ENCODE measurements around the gene GABRG3.

The GABRG3 gene

DNA sequence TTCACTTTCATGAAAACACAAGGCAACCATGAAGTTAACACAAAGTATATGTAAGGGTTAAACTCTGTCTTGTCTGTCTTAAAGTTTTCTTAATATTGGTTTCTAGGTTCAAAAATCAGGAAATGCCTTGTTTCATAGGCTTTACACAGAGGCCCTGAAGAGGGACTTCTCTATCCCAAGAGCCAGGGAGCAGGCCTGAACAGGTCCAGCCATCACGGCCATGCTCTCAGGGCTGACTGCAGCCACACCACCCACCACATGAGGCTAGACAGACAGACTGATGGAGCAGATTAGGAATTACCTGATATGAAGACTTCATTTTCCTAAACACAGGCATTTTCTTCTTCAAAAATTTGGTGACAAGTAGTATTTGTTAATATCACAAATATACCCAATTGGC lies 502.9 kb downstream of the GABRG3 start:
- DNase-seq (ENCODE audit: low read depth): no peak

DNA sequence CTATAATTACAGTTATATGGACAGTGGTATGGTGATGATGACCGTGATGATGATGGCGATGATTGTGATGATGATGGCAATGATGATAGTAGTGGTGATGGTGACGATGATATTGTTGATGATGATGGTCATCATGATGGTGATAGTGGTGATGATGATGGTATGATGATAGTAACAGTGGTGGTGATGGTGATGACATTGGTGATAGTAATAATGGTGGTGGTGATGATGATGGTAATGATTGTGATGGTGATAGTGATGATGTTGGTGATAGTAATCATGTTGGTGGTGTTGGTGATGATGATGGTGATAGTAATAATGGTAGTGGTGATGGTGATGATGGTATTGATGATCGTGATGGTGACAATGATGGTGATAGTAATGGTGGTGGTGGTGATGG lies 504.4 kb downstream of the GABRG3 start:
- DNase-seq (ENCODE audit: low read depth): no peak

DNA sequence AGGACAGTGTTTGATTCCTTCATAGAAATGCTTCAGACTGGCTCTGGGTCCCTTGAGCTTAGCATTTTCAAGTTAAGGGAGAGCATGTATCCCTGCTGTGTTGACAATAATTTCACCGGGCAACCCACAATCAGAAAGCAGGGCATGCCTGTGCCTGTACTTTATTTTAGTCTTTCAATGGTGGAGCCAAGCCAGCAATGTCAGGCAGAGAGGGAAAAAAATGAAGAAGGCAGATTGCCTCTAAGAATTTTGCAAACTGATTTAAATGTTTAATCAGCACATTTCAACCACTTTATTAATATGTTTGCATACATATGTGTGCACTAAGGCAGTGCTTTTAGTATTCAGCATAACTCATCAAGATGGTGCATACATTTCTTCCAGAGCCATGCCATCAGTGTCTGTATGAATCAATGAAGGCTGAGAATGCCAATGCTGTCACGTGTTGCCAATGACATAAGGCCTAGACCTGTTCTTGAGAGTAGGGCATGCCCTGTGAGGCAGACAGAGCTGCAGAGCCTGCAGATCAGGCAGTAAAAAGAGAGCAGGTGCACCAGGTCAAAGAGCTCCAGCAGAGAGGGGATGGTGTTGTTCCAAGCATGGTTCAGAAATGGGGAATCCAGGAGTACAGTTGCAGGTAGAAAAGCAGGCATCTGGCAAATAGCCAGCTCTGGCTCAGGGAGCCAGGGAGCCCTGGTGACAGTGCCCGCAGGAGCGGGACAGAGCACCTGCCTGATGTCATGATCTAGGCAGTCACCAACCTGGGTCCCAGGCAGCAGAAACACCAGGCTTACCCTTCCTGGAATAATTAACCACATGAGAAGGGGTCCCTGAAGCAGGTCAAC lies 508.5 kb downstream of the GABRG3 start:
- DNase-seq (ENCODE audit: low read depth): no peak

DNA sequence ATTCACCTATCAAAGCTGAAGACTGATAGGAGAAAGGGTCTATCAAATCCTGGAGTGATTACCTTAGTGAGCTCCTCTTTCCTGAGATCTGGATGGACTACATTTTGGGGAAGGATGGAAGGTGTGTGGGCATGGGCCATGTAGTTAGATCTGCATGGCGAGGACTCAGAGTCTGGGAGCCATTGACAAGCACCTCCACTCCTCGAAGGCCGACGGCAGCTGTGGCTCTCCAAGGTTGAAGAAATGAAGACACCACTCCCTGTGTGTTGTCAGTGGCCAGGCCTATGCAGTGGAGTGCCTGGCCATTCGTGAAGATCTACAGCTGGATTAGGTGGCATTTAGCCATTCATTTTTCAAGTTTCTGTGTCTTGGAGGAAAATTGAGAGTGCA lies 509.2 kb downstream of the GABRG3 start:
- no peak for DNase-seq (ENCODE audit: low read depth)

DNA sequence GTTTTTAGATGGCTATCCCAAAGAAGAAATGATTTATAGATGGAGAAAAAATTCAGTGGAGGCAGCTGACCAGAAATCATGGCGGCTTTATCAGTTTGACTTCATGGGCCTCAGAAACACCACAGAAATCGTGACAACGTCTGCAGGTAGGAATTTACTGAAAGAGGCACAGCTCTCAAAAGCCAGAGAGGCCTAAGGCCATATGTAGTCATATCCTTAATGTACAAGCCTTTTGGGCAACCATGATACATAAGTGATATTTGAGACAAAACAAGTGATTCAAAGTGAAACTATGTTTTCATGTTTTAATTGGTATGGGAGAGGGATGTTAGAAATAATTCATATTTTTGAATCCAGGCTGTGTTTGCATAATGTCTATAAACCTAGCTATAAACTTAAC lies 509.7 kb downstream of the GABRG3 start:
- no peak for DNase-seq (ENCODE audit: low read depth)

DNA sequence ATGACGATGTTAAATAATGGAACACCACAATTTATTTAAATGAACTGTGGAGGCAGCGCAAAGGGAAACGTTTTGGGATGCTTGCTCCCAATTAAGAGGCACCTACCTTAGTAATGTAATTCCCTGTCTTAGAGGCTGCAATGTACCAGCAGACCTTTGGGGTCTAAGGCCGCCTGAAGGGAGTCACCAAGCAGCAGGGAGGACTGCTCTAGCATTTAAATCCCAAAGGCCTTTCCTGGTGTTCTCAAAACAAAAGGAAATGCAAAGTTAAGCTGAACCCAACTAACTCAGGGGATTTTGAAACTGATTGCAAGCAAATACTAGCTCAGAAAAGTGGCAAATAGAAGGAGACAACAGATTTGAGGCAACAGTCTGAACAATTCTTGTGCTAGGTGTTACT lies 510.8 kb downstream of the GABRG3 start:
- DNase-seq (ENCODE audit: low read depth): no peak

DNA sequence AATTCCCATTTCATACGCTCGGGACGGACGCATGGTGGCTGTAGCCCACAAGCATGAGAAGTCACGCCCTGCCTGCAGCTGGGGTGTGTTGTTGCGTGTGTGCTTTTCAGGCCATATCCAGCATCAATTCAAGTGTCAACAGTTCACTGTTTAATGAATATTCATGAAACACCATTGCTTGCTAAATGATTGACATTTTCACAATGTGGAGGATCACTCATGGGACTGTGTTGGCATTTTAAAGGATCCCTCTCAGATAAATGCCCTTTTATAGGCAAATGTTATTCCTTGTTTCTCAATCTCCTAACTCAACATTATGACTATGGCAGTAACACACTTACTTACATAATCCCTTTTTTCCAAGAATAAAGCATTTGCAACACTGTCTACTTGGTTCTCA lies 511.3 kb downstream of the GABRG3 start:
- DNase-seq (ENCODE audit: low read depth): no peak

DNA sequence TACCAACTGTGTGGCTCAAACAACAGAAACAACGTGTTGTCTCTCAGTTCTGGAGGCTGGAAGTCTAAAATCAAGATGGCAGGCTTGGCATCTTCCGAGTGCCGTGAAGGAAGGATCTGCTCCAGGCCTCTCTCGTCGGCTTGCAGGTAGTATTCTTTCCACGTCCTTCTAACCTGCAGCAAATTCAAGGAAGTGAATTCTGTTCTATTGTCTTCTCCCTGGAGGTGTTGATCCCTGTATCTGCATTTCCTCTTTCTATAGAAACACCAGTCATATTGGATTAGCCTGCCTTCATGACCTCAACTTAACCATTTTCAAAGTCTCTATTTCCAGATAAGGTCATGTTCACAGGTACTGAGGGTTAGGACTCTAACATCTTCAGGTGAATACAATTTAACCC lies 512.1 kb downstream of the GABRG3 start:
- DNase-seq (ENCODE audit: low read depth): no peak

DNA sequence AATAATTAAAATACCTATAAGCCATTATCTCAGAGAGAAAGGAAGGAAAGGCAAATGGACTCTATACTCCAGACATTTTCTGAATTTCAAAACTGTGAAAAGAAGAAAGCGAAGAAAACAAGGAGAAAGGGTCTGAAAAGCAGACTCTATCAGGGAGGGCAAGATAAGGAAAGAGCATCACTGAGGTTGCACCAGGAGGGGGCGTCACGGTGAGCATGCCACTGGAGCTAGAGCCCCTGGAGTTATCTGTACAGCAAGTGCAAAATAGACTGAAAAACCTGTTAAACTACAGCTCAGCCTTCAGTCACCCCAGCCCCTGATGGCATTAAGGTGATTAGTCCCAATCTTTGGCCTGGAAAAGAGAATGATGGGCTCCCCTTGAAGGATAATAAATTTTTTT lies 514.3 kb downstream of the GABRG3 start:
- DNase-seq (ENCODE audit: low read depth): no peak

DNA sequence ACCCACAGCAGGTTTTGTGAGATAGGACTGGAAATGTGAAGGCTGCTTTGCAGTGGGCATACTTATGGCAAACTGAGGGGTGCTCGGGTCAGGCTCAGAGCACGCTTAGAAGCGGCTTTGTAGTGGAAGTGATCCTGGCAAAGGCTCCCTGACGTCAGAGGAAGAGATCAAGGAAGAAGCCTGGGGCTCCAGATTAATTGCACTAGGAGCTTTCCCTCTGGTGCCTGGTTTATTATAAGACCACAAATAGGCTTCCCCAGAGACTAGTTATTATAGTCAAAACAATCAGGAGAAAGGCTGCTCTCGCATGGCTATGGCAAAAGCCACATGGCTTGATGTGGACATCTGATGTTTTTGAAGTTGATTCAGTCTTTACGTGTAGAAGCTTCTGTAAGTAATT lies 515.1 kb downstream of the GABRG3 start:
- DNase-seq (ENCODE audit: low read depth): no peak

DNA sequence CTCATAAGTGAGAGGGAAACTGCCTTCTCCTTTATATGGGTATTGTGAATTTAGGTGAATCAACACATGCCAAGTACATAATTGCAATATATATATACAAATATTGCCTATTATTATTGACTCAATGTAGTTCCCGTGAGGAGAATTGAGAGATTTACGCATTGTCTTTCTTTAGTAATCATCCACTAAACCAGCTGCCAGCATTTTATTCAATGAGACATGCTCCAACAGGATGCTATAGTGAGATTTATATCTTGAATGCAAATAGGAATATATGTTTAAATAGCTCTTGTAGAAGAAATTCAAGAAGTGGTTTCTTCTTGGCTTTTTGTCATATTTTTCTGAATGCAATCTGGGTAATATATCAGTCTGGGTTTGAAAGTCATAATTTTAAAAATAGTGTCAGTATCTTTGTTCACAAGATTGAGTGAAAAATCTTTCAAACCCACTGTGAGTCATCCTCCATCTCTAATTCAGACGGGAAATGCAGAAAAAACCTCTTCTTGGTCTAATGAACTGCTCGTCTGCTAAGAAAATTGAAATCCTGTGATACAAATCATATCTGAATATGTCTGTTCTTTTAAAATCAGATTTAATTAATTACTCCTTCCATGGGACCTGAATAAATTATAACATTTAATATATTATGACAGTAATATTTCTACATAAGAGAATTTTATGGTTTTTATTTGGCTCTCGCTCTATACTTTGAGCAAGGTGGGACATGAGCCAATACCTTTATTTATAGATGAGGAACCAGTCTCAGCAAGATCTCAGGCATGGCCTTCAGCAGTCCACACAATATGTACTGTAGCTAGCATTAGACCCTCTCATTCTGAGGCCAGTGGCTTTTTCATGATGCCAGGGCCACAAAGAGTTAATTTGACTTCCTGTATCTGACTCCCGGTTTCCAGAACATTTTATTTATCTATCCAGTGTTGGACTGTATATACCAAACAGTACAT lies 516.0 kb downstream of the GABRG3 start:
- DNase-seq (ENCODE audit: low read depth): no peak

DNA sequence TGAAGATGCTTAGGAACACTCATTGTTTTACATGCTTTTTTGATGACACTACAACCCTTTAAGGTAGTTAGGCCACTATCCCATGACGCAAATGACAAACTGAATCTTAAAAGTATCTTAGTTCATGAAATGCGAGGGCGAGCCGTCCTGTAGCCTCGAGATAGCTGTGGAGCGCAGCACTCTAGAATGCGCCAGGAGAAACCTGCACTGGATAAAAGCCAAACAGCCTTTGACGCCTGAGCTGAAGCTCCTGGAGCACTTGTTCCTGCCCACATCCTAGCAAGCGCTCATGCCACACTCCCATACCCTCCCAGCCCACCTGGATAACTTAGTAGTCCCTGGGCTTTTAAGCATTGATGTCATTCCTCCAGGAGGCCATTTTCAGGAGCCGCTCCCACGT lies 516.9 kb downstream of the GABRG3 start:
- no peak for DNase-seq (ENCODE audit: low read depth)

DNA sequence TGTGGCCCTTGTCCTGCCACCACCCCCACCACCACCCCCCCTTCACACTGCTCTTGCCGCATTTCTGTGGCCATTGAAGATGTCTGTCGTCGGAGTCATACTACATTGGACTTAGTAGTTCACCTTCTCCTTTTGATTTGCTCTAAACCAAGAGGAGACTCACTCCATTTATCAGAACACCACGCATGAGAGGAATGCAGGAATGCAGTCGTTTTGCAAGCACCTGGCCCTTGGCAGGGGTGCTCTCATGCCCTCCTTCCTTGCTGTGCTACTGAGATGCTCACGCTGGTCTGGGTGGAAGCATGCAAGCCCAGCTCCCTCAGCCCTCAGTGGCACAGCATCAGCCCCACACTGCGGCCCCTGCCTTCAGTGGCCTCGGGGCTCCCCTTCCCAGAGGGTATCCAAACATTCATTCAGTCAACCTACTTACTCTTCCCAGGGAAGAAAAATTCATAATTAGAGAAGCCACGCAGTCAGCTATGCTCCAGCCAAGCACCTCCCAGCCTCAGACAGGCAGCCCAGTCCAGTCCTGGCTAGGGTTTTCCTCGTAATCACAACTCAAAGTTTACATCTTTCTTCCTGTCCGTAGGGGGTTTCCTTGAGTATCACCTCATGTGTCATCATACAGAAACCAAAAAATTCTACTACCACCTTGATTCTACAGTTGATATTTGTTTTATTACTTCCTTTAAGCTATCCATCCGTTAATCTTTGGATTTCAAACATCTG lies 520.0 kb downstream of the GABRG3 start:
- DNase-seq (ENCODE audit: low read depth): no peak

DNA sequence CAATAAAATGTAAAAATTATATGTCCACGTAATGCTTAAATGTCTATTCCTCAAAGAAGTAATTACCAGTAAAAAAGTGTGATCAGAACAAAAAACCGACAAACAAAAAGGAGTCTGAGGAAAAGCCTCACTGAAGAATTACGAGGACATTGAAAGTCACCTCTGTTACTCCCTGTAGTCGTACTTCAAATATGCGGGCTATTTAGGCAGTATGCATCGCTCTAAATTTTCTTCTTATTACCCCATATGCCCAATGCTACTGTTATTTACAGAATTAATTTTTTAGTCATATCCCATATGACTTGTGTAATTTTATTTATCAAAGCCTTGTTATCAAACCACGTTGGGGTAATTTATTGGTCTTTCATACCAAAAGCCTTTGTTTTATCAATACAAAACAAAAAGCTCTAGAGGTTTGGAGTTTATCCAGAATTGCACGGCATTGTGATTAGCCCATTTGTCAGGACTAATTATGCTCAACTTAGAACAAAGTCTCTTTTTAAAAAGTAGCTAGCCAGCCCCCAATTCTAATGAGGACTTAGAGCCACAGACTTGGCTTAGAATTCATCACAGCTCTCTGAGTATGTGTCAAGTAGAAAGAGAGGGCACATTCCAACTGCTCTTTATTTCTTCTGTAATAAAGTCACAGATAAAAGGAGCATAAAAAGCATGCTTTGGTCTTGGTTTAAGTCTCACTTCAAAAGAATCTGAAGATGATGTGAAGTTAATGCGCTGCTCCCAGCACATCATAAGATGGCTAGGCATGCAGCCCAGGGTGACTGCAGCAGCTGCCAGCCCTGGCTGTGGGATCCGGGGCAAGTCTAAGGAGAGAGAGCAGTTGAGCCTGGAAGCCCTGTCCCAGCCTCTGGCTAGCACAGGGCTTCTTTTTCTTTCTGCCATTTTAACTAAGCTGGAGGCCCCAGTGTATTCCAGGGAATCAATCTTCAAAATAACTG lies 521.0 kb downstream of the GABRG3 start:
- DNase-seq (ENCODE audit: low read depth): no peak

DNA sequence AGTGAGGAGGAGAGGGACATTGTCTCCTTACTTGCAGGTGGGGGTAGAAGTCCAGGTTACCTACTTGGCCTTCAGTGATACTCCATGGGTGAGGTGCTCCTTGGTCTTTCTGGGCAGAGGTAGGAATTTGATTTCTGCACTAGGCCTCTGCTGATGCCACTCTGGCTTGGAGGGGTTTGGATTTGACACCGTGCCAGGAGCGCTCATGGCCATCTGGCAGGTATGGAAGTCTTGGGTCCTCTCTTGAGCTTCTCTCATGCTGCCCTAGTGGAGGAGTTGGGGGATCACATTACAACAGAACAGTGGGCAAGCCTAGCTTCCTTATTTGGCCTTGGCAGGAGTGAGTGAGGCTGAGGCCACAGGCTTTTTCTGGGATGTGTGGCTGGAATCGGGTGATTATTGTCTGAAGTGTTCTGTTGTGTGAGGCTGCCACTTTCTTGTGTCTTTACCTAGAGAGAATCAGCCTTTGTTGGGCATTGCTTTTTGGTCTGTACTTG lies 525.0 kb downstream of the GABRG3 start:
- no peak for DNase-seq (ENCODE audit: low read depth)

DNA sequence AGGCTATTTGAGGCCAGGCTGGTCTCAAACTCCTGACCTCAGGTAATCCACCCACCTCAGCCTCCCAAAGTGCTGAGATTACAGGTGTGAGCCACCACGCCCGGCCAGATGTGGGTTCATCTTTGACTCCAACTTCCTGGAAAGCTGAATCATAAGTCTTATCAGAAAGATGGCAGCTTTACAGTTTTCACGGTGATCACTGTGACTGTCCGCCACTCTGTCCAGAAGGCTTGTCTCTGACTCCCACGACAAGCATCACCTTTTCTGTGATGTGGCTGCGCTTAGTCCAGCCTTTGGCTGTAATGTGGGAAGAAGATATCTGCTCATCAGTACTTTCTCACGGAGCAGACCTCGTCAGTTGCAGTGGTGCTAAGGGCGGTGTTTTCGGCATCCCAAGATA lies 527.7 kb downstream of the GABRG3 start:
- no peak for DNase-seq (ENCODE audit: low read depth)

DNA sequence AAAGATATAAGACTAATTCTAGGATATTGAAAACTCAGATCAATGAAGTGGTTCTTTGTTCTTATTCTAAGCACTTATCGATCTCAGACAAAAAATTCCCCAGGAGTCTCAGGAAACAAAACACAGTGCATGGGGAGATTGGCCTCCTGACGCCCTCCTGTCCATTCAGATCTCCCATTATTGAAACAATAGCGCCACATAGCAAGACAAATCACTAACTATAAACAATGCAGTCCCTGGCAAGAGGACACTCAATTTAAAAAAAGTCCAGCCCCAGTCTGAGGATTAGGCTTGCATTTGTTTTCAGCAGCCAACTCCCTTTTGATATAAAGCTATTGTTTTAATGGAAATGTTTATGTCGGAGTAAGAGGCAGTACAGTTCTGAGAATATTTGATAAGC lies 528.2 kb downstream of the GABRG3 start:
- no peak for DNase-seq (ENCODE audit: low read depth)

DNA sequence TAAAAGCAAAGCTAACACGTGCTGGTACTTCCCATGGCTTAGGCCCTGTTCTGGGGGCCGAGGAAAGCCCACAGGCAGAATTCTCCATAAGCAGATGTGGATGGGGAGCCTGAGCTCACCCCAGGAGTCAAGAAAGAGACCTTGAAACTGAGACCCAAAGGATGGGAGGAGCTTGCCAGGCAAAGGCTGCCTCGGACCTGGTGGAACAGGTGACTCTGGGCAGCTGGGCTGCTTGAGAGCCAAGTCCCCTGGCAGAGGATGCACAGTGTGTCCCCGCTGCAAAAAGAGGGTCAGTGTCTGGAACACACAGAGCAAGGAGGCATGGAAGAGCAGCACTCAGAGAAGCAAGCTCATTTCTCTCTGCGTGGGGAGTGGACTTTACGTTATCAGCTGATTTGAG lies 528.7 kb downstream of the GABRG3 start:
- no peak for DNase-seq (ENCODE audit: low read depth)

DNA sequence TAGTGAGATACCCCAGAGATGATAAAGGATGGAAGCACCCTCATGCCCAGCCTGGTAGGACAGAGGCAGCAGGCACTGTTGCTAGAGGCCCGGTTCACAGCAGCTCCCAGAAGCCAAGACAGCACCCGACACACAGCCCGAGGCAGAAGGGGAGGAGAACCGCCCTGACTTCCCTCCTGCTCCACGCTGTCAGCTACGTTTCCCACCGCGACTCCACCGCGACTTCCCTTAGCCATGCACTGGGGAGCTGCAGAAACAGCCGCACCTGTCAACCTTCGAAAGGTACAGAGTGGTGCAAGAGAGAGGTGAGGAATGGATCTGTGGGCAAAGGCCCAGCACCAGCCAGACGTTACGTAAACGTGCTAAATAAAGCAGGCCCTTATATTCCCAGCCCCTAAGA lies 529.2 kb downstream of the GABRG3 start:
- DNase-seq (ENCODE audit: low read depth): no peak

DNA sequence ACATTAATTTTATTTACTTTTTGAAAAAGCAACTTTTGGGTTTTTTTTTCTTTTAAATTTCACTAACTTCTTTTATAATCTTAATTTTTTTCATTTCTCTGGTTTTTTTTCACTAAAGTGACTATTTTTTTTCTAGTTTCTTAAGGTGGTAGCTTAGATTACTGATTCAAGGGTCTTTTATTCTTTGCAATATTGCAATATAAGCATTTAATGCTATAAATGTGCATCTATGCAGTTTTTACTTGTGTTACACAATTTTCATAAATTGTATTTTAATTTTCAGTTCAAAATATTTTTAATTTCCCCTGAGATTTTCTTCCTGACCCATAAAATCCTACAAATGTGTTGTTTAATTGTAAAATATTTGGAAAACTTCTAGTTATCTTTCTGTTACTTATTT lies 535.8 kb downstream of the GABRG3 start:
- no peak for DNase-seq (ENCODE audit: low read depth)

DNA sequence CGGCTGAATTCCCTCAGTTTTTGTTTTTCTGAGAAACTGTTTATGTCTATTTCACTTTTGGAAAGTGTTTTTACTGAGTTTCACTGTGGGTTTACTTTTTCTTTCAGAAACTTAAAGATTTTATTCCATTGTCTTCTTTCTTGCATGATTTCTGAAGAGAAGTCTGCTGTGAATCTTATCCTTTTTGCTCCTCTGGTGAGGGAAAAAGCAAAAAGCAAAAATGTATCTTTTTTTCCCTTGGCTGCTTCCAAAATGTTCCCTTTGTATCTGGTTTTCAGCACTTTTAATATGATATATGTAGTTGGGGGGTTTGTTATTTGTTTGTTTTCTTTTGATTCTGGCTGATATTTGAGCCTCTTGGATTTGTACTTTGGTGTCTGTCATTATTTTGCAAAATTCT lies 538.0 kb downstream of the GABRG3 start:
- no peak for DNase-seq (ENCODE audit: low read depth)

Data from stimulated activated CD8-positive, alpha-beta memory T cell treated with anti-CD3 and anti-CD28 coated beads, Interleukin-4, amount 100 ng/mL, for 24 hours (primary cell).